NCI-H1092 treated with DMSO at 0.1 percent for 48 hours (cell line): ENCODE data around the gene TMEM60.
A peak's percentile ranks its signal among the peaks of the same experiment; 100 is the strongest.
"Not testable (repeated sequence)": the region's sequence is repeated elsewhere in the genome, so short reads cannot be mapped to it uniquely, and the experiment has no call there.

Source experiments
- DNase-seq: peaks from one replicate; lab custom pipeline; 2025; lab: John Stamatoyannopoulos, UW

Gene TMEM60

DNA sequence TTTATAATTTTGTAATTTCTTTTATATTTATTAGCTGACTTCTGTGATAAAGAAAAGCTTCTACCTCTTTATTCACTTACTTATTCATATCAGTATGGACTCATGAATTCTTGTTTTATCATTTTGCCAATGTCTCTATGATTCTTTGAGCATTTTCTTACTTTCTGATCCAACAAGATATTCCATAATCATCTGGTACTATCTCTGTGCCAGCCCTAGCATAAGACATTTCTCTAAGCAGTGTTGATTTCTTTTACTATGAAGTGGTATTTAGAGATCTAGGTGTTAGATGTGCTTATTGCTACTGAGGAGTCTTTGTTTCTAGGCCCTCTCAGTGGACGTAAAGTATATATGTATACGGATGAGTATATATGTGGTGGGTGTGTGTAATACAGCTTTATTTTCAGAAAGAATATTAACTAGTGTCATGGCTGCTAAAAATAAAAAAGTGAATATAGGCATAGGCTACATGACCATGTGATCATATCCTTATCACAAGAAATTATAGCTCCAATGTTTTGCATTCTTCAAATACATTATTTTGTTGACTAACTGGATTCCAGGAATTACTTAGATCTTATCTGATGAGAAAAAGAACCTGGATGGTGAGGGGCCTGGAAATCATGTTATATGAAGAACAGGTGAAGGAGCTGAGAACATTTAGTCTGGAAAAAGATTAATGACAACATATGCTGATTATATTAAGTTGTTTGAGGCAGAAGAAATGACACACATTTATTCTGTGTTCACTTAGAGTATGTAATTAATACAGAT, 13.5 kb upstream of the TMEM60 start:
- no peak for DNase-seq

GRCh38 chr7:77808517-77808916, 10.3 kb upstream of the TMEM60 start:
- no peak for DNase-seq

DNA sequence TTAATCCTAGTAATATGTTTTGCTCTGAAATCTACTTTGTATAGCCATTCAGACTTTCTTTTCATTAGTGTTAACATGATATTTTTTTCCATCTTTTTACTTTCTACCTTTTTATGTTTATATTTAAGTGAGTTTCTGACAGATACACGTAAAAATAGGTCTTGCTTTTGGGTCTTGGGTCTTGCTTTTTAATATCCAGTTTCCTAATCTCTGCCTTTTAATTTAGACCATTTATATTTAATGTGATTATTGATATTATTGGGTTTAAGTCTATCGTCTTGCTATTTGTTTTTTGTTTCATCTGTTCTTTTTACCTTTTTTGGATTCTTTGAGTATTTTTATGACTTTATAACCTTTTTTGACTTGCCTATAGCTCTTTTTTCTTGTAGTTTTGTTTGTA, 8.2 kb upstream of the TMEM60 start:
- DNase-seq, result no peak

- DNase-seq, result no peak
Measured at GRCh38 chr7:77802557-77803405, 4.5 kb upstream of the TMEM60 start.

GRCh38 chr7:77800730-77801129, 2.5 kb upstream of the TMEM60 start:
- DNase-seq, result no peak

- DNase-seq, result no peak
Measured at GRCh38 chr7:77800158-77800557, 1.9 kb upstream of the TMEM60 start.

GRCh38 chr7:77799078-77799964, 1.1 kb upstream of the TMEM60 start:
- DNase-seq, result peak; percentile 67

DNA sequence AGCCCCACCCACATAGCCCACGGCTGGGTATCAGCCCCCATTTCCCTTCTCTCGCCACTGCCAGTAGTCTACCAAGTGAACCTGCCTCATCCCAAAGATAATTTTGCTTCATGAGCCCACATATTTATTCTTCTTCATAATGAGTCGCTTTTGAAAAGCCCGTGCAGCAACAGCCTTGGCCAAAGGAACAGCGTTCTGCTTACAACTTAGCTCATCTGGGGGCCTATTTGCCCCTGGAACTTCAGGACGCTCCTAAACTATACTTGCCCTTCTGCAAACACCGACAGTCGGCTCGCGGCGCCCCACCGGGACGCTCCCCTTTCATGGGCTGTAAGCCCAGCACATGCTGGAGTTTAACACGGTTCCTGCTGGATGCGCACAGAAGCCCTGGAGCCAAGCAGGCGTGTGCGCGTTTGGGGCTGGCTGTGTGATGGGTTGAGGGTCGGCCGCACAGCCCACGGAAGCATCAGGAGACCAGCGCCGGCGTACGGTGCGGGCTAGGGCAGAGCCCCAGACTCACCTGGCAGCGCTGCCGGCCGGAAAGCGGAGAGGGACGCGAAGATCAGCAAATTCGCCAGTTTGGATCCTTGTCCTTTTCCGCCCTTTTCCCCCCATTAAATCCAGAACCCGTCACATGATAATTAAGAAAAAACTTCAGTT, 370 bp downstream of the TMEM60 start:
- peak; percentile 82 for DNase-seq

DNA sequence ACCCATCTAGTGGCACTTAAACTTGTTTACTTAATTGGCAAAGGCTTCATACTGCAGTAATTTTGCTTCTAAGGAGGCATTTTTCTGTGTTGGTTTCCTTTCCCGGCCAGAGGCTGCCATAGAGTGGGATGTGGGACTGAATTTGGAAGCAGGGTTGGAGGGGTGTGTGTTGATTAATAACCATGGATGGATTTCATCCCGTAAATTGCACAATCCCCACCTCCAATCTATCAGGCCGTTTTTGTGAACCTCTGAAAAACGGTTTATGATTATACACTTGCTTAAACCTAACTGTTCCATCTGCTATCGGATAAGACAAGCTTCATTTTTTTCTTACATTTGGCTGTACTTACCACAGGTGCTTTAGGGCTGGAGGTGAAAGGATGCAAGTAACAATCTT, 1.3 kb downstream of the TMEM60 start:
- DNase-seq, result no peak

DNA sequence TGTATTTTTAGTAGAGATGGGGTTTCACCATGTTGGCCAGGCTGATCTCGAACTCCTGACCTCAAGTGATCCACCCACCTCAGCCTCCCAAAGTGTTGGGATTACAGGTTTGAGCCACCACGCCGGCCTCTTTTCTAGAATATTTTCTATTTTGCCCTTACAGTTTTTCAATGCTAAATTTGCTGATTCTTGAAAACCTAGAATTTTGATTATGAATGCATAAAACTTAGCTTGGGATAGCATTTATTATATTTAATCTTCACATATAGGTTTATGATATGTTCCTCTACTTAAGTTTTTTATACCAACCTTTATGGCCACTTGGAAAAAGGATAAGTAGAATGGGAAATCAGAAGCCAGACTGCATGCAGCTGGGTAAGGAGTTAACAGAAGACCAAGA, 2.1 kb downstream of the TMEM60 start:
- no peak for DNase-seq

DNA sequence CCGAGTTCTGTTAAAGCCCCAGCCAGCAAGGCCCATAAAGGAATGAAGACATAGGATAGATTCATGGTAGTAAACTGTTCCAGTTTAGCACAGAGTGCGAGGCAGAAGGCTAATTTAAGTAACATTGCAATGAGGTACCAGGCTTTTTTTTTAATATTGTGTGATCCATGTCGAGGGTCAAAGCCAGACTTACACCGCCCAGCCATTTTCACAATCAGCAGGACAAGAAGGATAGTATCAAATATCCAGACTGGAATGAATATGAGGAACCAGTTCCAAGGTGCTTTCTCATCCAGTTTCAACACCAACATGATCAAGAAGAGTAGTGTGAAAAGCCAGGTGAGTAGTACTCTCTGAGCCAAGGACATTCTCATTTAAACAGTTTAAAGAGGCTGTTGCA, 4.2 kb downstream of the TMEM60 start:
- no peak for DNase-seq

GRCh38 chr7:77791956-77792355, 6.3 kb downstream of the TMEM60 start:
- DNase-seq, result no peak

DNA sequence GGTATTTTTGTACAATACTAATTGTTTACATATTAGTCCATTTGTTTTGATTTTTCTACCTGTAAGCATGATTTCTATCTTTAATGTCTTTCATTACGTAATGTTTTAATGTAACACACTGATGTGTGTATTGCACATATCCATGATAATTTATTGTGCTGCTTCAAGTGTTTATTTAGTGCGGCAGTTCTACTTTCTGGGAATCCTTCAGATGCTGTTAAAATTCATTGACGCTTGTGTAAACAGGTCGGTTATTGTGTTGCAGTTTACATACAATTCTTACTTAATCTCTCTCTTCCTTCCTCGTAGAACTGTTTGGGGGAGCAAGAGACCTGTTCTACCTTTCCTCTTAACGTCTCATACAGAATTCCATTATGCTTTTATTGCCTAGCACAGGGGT, 6.9 kb downstream of the TMEM60 start:
- DNase-seq, result peak; percentile 65

DNA sequence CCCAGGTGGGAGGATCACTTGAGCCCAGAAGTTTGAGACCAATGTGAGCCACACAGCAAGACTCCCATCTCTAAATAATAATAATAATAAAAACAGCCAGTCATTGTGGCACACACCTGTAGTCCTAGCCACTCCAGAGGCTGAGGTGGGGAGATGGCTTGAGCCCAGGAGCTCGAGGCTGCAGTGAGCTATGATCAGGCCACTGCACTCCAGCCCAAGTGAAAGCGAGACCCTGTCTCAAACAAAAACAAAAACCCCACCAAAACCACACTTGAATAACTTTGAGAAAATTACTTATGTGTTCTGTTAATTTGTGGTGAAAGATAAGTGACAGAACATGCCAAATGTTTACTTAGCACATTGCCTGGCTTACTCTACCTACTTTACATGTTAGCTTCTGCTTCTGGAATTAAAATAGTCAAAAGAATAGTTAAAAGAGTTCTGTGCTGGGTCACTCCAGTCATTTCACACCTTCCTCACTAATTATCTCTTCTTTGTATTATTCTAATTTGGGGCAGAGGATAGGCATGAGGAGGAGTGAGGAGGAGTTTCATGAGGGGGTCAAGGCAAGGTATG, 9.8 kb downstream of the TMEM60 start:
- DNase-seq, result no peak

DNA sequence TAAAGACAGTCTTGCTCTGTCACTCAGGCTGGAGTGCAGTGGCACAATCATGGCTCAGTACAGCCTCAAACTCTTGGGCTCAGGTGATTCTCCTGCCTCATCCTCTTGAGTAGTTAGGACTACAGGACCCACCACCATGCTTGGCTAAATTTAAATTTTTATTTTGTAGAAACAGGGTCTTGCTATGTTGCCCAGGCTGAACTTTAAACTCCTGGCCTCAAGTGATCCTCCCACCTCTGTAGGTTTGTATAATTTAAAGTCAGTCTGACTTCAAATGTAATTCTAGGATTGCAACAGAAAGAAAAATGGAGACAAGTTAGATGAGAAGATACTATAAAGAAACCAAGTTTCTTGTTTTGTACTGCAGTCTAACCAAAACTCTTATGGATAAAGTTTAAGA, 11.5 kb downstream of the TMEM60 start:
- no peak for DNase-seq

GRCh38 chr7:77786018-77786417, 12.2 kb downstream of the TMEM60 start:
- DNase-seq, result no peak

DNA sequence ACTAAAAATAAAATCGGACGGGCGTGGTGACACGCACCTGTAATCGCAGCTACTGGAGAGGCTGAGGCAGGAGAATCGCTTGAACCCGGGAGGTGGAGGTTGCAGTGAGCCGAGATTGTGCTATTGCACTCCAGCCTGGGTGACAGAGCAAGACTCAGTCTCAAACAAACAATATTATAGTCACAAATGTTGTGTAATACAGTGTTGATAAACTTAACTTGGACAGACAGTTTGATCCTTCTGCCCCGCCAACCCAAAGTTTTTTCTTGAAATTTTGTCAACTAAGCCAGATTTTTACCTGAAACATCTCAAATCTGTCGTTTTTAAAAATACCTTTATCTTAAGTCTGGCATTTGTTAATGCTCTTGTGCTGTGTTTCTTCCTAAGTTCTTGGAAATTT, 13.8 kb downstream of the TMEM60 start:
- DNase-seq, result not testable (repeated sequence)

DNA sequence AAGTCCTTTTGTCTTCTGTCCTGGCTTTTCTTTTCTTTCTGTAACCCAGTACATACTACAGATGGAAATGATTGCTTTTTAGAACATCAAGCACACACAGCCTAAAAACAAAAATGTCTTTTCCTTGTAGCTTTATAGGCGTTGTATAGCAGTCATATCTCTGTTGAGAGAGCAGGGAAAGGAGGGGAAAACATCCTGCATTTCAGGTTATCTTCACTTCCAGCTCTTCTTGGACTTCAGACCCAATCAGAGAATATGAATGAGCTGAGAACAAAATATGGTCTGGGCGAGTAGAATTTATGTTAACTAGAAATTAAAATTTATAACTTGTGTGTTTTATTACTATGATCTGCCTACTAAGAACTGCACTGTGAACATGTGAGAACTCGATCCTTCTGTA, 14.7 kb downstream of the TMEM60 start:
- DNase-seq, result no peak

GRCh38 chr7:77783111-77783510, 15.1 kb downstream of the TMEM60 start:
- no peak for DNase-seq

DNA sequence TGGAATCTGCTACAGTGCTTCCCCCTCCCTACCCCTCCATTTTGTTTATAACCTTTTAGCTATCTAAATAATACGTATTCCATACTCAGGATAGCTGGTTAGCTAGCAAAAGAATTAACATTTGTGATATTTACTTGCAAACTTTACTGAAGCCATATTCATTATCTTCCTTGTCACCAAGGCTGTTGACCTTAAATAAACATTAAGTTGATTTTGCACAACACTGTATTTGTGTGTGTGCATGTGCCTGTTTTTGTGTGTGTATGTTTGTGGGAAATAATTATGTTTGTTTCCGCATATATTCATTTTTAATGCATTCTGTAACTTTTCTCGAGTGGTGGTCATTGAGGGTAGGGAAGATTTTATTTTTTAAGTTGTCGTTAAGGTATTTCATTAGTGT, 15.9 kb downstream of the TMEM60 start:
- DNase-seq, result no peak

GRCh38 chr7:77778535-77778934, 19.7 kb downstream of the TMEM60 start:
- no peak for DNase-seq

- no peak for DNase-seq
Measured at GRCh38 chr7:77771901-77772300, 26.3 kb downstream of the TMEM60 start.
